ENCODE results near the gene ZFP3.
"Not testable (repeated sequence)": the region's sequence is repeated elsewhere in the genome, so short reads cannot be mapped to it uniquely, and the experiment has no call there.

ZFP3 gene

GRCh38 chr17:5138616-5139457 is 60.6 kb downstream of the ZFP3 start:
- DNase-seq (ENCODE audit: low read depth): no peak

- no peak for DNase-seq (ENCODE audit: low read depth)
Measured at GRCh38 chr17:5139458-5139732, 61.1 kb downstream of the ZFP3 start.

- not testable (repeated sequence) for DNase-seq (ENCODE audit: low read depth)
Measured at GRCh38 chr17:5142877-5143276, 64.6 kb downstream of the ZFP3 start.
